HG03565 (cell line): ENCODE measurements around the gene RGPD4.
"Not testable (repeated sequence)": the region's sequence is repeated elsewhere in the genome, so short reads cannot be mapped to it uniquely, and the experiment has no call there.

ENCODE experiments used
- ATAC-seq: cut with Tn5 transposase; IDR thresholded peaks from one replicate; pipeline ENCODE4 v1.9.1; 2021; ENCODE audit warnings: mild to moderate bottlenecking, moderate library complexity; ENCODE audit not compliant: unreplicated experiment

Gene RGPD4

GRCh38 chr2:107826749-107827148 is at the start of gene RGPD4:
TSS of gene RGPD4 (plus strand) at chr2:107826892. CDS start at chr2:107827014, 122 bp downstream.
- ATAC-seq: not testable (repeated sequence)

- no peak for ATAC-seq
Measured at GRCh38 chr2:107777974-107778373, 48.7 kb upstream of the RGPD4 start.

- no peak for ATAC-seq
Measured at GRCh38 chr2:107785756-107786155, 40.9 kb upstream of the RGPD4 start.

- no peak for ATAC-seq
Measured at GRCh38 chr2:107790837-107791236, 35.9 kb upstream of the RGPD4 start.

GRCh38 chr2:107801498-107801897 is 25.2 kb upstream of the RGPD4 start:
- ATAC-seq: no peak

GRCh38 chr2:107804608-107805498 is 21.8 kb upstream of the RGPD4 start:
- no peak for ATAC-seq

GRCh38 chr2:107806901-107807300 is 19.8 kb upstream of the RGPD4 start:
- no peak for ATAC-seq

GRCh38 chr2:107807988-107808387 is 18.7 kb upstream of the RGPD4 start:
- no peak for ATAC-seq

GRCh38 chr2:107808959-107809358 is 17.7 kb upstream of the RGPD4 start:
- ATAC-seq: no peak

GRCh38 chr2:107809835-107810234 is 16.9 kb upstream of the RGPD4 start:
- ATAC-seq: no peak

- no peak for ATAC-seq
Measured at GRCh38 chr2:107810734-107811133, 16.0 kb upstream of the RGPD4 start.

- ATAC-seq: no peak
Measured at GRCh38 chr2:107811411-107811810, 15.3 kb upstream of the RGPD4 start.

GRCh38 chr2:107812006-107812405 is 14.7 kb upstream of the RGPD4 start:
- ATAC-seq: no peak

- ATAC-seq: no peak
Measured at GRCh38 chr2:107817378-107817777, 9.3 kb upstream of the RGPD4 start.

- ATAC-seq: no peak
Measured at GRCh38 chr2:107822302-107822701, 4.4 kb upstream of the RGPD4 start.

- ATAC-seq: no peak
Measured at GRCh38 chr2:107824451-107825205, 2.1 kb upstream of the RGPD4 start.

GRCh38 chr2:107825206-107825563 is 1.5 kb upstream of the RGPD4 start:
- no peak for ATAC-seq

- not testable (repeated sequence) for ATAC-seq
Measured at GRCh38 chr2:107829514-107829913, 2.8 kb downstream of the RGPD4 start.

- not testable (repeated sequence) for ATAC-seq
Measured at GRCh38 chr2:107833152-107833551, 6.5 kb downstream of the RGPD4 start.

- ATAC-seq: not testable (repeated sequence)
Measured at GRCh38 chr2:107833618-107834017, 6.9 kb downstream of the RGPD4 start.

- ATAC-seq: not testable (repeated sequence)
Measured at GRCh38 chr2:107916121-107916520, 89.4 kb downstream of the RGPD4 start.
